Activated CD8-positive, alpha-beta T cell treated with anti-CD3 and anti-CD28 coated beads for 36 hours (primary cell): Measurements from ENCODE around the gene ATP5PB. TPM values are rescaled to one million over a fixed set of nuclear protein-coding genes. Genes with fewer than 3 reads are reported as not detected.
A peak's percentile ranks its signal among the peaks of the same experiment; 100 is the strongest.

Experiments
- ATAC-seq: fragments of 200-7000 bp; cut with Tn5 transposase; one replicate; pipeline ENCODE4 v1.10.0; 2021; ENCODE audit warnings: mild to moderate bottlenecking, moderate library complexity
- CTCF ChIA-PET: fragments of 350-600 bp; sonication (Branson Sonifier 250); formaldehyde crosslinking; loops from one replicate; lab custom pipeline; 2021; ENCODE audit warnings: antibody characterized with exemption; lab: Charles Lee
- POLR2A ChIA-PET: fragments of 350-600 bp; sonication (Branson Sonifier 250); formaldehyde crosslinking; loops from one replicate; lab custom pipeline; 2021; ENCODE audit warnings: antibody characterized with exemption; lab: Charles Lee
- DNase-seq: peaks from one replicate; pipeline ENCODE4 v3.0.0-alpha.2; 2020
- H3K27ac Mint-ChIP-seq: one replicate; pipeline ENCODE4 v1.8.0; 2021; ENCODE audit warnings: mild to moderate bottlenecking, mixed read lengths
- H3K27me3 Mint-ChIP-seq: one replicate; pipeline ENCODE4 v1.8.0; 2021; ENCODE audit warnings: mixed read lengths
- H3K36me3 Mint-ChIP-seq: one replicate; pipeline ENCODE4 v1.8.0; 2021; ENCODE audit warnings: low read depth, mixed read lengths
- H3K4me1 Mint-ChIP-seq: one replicate; pipeline ENCODE4 v1.8.0; 2021; ENCODE audit warnings: low read depth, mixed read lengths
- H3K4me3 Mint-ChIP-seq: one replicate; pipeline ENCODE4 v1.8.0; 2021; ENCODE audit warnings: mild to moderate bottlenecking, moderate library complexity, mixed read lengths
- H3K9me3 Mint-ChIP-seq: one replicate; pipeline ENCODE4 v1.8.0; 2021; ENCODE audit warnings: mixed read lengths
- intact Hi-C: fragments of 100-400 bp; cut with micrococcal nuclease; formaldehyde crosslinking; loops from one replicate; pipeline ENCODE4 v1.10.0; 2022
- total RNA-seq, 2 experiments: library from RNA; stranded (reverse); gene quantifications; one replicate each; pipeline ENCODE4 v1.2.3, GENCODE V29; 2021
- TF ChIP-seq, protein P1 (sequence below): fragments of 200-600 bp; IDR thresholded peaks from one replicate; pipeline ENCODE4 v1.8.0; 2022; ENCODE audit warnings: antibody characterized with exemption, mild to moderate bottlenecking

Gene ATP5PB, protein sequence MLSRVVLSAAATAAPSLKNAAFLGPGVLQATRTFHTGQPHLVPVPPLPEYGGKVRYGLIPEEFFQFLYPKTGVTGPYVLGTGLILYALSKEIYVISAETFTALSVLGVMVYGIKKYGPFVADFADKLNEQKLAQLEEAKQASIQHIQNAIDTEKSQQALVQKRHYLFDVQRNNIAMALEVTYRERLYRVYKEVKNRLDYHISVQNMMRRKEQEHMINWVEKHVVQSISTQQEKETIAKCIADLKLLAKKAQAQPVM
- 100 to 1,000 TPM; 341 to 342 TPM for total RNA-seq

DNA sequence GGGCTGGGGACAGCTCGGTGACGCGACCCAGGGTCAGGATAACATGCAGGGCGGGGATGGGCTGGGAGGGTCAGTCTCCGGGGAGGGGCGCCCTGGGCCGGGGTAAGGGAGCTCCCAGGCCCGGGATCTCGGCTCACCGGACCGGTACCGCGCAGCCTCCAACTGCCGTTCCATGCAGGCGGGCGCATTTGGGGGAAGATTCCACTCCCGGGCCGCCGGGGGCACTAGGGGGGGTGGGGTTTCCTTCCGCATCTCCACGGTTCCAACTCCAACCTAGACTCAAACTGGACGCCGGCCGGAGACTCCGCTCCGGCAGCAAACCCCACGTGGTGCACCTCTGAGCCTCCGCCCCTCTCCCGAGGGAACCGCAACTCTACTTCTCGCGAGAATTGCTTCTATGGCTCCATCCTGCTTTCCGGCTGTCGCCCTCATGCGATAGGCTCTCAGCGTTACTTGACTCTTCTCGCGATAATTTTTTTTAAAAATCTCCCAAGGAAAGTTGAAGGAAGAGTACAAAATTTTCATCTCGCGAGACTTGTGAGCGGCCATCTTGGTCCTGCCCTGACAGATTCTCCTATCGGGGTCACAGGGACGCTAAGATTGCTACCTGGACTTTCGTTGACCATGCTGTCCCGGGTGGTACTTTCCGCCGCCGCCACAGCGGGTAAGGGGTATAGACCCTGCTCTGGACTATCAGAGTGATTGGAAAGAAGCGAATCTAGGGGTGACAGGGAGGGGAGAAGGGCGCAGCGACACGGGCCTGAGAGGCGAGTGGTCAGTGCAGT lies at the start of gene ATP5PB, which contains the start of gene WDR77:
TSS of gene ATP5PB (plus strand) at position 547 of the 785 bp plus-strand sequence. CDS start at position 625, 78 bp downstream.
TSS of gene WDR77 (minus strand) at position 339 of the 785 bp plus-strand sequence. CDS start at position 252, 87 bp downstream.
- peak within 1 kb of the TSS; percentile 100 for H3K27ac Mint-ChIP-seq
- ATAC-seq (peak; percentile 96), DNase-seq (peak; percentile 95)
- peaks cover 67% of the 10 kb centered on the region for H3K36me3 Mint-ChIP-seq
- H3K4me1 Mint-ChIP-seq: peaks cover 73% of the 10 kb centered on the region
- peak within 1 kb of the TSS; percentile 100 for H3K4me3 Mint-ChIP-seq
- TF ChIP-seq, protein P1, sequence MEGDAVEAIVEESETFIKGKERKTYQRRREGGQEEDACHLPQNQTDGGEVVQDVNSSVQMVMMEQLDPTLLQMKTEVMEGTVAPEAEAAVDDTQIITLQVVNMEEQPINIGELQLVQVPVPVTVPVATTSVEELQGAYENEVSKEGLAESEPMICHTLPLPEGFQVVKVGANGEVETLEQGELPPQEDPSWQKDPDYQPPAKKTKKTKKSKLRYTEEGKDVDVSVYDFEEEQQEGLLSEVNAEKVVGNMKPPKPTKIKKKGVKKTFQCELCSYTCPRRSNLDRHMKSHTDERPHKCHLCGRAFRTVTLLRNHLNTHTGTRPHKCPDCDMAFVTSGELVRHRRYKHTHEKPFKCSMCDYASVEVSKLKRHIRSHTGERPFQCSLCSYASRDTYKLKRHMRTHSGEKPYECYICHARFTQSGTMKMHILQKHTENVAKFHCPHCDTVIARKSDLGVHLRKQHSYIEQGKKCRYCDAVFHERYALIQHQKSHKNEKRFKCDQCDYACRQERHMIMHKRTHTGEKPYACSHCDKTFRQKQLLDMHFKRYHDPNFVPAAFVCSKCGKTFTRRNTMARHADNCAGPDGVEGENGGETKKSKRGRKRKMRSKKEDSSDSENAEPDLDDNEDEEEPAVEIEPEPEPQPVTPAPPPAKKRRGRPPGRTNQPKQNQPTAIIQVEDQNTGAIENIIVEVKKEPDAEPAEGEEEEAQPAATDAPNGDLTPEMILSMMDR: no peak
- ChIA-PET CTCF (interaction anchor here (0.8 to 2.7 kb wide), 8 partner anchors 9 to 320 kb away, joined by 3 to 9 read pairs (median 5); no protein-coding TSS in a partner anchor), POLR2A (interaction anchor here (0.7 to 2.9 kb wide), 15 partner anchors 9 to 310 kb away, joined by 3 to 17 read pairs (median 4); no protein-coding TSS in a partner anchor)
- intact Hi-C loops: loop anchor here (5.0 kb wide), 1 partner anchor 232 kb away; no protein-coding TSS in a partner anchor
- H3K27me3 Mint-ChIP-seq: no peaks in the 10 kb centered on the region
- H3K9me3 Mint-ChIP-seq: no peaks in the 10 kb centered on the region

DNA sequence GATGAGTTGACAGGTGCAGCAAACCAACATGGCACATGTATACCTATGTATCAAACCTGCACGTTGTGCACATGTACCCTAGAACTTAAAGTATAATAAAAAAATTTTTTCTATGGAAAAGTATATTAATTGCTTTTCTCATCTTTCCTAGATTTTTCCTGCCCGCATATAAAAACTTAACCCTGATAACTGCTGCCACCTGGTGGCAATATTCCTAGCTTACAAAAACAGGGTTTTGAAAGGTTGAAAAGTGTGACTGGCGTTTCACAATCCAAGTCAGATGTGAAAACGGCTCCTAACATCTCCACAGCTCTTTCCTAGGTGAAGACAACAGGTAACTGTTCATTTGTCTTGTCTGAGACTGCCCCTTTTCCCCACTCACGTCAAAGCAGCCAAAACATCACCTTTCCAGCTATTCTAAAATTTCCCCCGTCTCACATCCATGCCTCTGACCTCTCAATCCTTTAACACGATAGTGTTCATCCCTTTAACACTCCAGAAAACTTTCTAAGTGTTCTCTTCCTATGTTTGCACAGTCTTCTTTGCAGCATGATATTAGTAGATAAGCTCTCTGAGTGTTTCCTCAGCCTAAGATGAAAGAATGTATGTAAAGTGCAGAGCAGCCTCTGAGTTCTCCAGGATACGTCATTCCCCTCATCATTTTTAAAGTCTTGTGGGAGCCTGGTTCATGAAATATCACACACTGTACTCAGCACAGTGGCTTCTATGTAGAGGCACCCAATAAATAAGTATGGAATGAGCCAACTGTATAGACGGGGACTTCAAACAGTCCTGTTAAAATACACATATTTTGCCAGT lies 49.3 kb upstream of the ATP5PB start:
- intact Hi-C loops: loop anchor here (2.0 kb wide), 1 partner anchor 177 kb away; no protein-coding TSS in a partner anchor
- Mint-ChIP-seq H3K27ac (no peak overlapping the region), H3K27me3 (no peaks in the 10 kb centered on the region), H3K4me1 (peaks cover 18% of the 10 kb centered on the region), H3K36me3 (no peaks in the 10 kb centered on the region), H3K9me3 (peaks cover 2% of the 10 kb centered on the region), H3K4me3 (no peak overlapping the region)
- TF ChIP-seq, protein P1: peak; percentile 83
- DNase-seq (peak; percentile 60), ATAC-seq (no peak)
- POLR2A ChIA-PET: interaction anchor here (0.6 to 1.4 kb wide), 5 partner anchors 38 to 419 kb away, joined by 3 to 5 read pairs (median 3); no protein-coding TSS in a partner anchor
- CTCF ChIA-PET: interaction anchor here (0.6 to 6.8 kb wide), 46 partner anchors 10 to 392 kb away, joined by 3 to 109 read pairs (median 4); partner anchors contain the start of genes CHI3L2 and WDR77

GRCh38 chr1:111402083-111402482 lies 47.2 kb upstream of the ATP5PB start:
- H3K36me3 Mint-ChIP-seq: no peaks in the 10 kb centered on the region
- intact Hi-C loops: no loop called here
- peaks cover 2% of the 10 kb centered on the region for H3K9me3 Mint-ChIP-seq
- TF ChIP-seq, protein P1: no peak
- ChIA-PET CTCF (interaction anchor here (0.8 to 6.8 kb wide), 8 partner anchors 14 to 371 kb away, joined by 3 to 109 read pairs (median 4); partner anchors contain the start of gene CHI3L2), POLR2A (interaction anchor here (0.8 kb wide), 1 partner anchor 36 kb away, joined by 3 read pairs; no protein-coding TSS in a partner anchor)
- peak; percentile 53 for ATAC-seq
- H3K4me1 Mint-ChIP-seq: peaks cover 37% of the 10 kb centered on the region
- H3K27ac Mint-ChIP-seq: no peak overlapping the region
- peak; percentile 45 for DNase-seq
- no peak overlapping the region for H3K4me3 Mint-ChIP-seq
- no peaks in the 10 kb centered on the region for H3K27me3 Mint-ChIP-seq

DNA sequence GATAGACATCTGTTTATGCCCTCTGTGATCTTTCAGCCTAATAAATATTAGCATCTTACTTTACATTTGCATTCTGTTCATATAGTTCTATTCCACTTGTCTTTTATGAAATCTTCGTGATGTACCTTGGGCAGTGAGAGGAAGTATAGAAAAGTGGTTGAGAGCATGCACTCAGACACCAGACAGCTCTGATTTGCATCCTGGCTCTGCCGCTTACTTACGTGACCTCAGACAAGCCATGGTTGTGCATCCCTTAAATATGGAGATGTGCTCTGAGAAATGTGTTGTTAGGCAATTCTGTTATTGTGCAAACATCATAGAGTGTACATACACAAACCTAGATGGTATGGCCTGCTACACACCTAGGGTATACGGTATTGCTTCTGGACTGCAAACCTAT lies 44.7 kb upstream of the ATP5PB start:
- Mint-ChIP-seq H3K27me3 (no peaks in the 10 kb centered on the region), H3K36me3 (no peaks in the 10 kb centered on the region), H3K27ac (no peak overlapping the region), H3K4me3 (no peak overlapping the region), H3K9me3 (no peaks in the 10 kb centered on the region), H3K4me1 (peaks cover 38% of the 10 kb centered on the region)
- ChIA-PET POLR2A (no interaction called here), CTCF (interaction anchor here (2.8 to 3.5 kb wide), 2 partner anchors 181 to 364 kb away, joined by 13 to 17 read pairs; no protein-coding TSS in a partner anchor)
- intact Hi-C loops: no loop called here
- ATAC-seq (no peak), DNase-seq (no peak)
- TF ChIP-seq, protein P1: no peak
